DOHH2 (cell line): ENCODE data around the gene KRTAP12-3.

Experiments
- H3F3A ChIP-seq: fragments of 200-600 bp; sonication (generic), shearing (Covaris generic); 2 replicates; pipeline ENCODE4 v1.6.0; 2016; ENCODE audit warnings: antibody characterized with exemption, mild to moderate bottlenecking; ENCODE audit not compliant: control insufficient read depth, insufficient read depth
- H3K27ac ChIP-seq: fragments of 200-600 bp; sonication (generic); 2 replicates; pipeline ENCODE4 v1.5.1; 2014; ENCODE audit warnings: low read depth, mild to moderate bottlenecking, low read length, moderate library complexity
- H3K27me3 ChIP-seq: fragments of 200-600 bp; sonication (generic); 2 replicates; pipeline ENCODE4 v1.6.1; 2014; ENCODE audit warnings: mild to moderate bottlenecking, low read length, mixed read lengths; ENCODE audit not compliant: control insufficient read depth
- H3K36me3 ChIP-seq: fragments of 200-600 bp; sonication (generic); 2 replicates; pipeline ENCODE4 v1.6.1; 2014; ENCODE audit warnings: mild to moderate bottlenecking, low read length, moderate library complexity, mixed read lengths; ENCODE audit not compliant: control insufficient read depth
- H3K4me1 ChIP-seq: fragments of 200-600 bp; sonication (generic); 2 replicates; pipeline ENCODE4 v1.6.1; 2014; ENCODE audit warnings: mild to moderate bottlenecking, low read length, mixed read lengths; ENCODE audit not compliant: control insufficient read depth
- H3K4me2 ChIP-seq: fragments of 200-600 bp; sonication (generic); 2 replicates; pipeline ENCODE4 v1.6.0; 2014; ENCODE audit warnings: mild to moderate bottlenecking, low read length, moderate library complexity
- H3K4me3 ChIP-seq: fragments of 200-600 bp; sonication (generic); 2 replicates; pipeline ENCODE4 v1.5.1; 2014; ENCODE audit warnings: mild to moderate bottlenecking, low read length, mixed read lengths
- H3K79me2 ChIP-seq: fragments of 200-600 bp; sonication (generic); 2 replicates; pipeline ENCODE4 v1.6.1; 2014; ENCODE audit warnings: mild to moderate bottlenecking, low read length, mixed read lengths; ENCODE audit not compliant: control insufficient read depth
- H3K9me2 ChIP-seq: fragments of 200-600 bp; sonication (generic); replicated peaks from 2 replicates; pipeline ENCODE4 v1.6.1; 2014; ENCODE audit warnings: mild to moderate bottlenecking, low read length, mixed read lengths; ENCODE audit not compliant: control insufficient read depth
- H3K9me3 ChIP-seq: fragments of 200-600 bp; sonication (generic); 2 replicates; pipeline ENCODE4 v1.6.1; 2014; ENCODE audit warnings: antibody characterized with exemption, low read length, mixed read lengths; ENCODE audit not compliant: control insufficient read depth, insufficient read depth
- H4K20me1 ChIP-seq: fragments of 200-600 bp; sonication (generic); 2 replicates; pipeline ENCODE4 v1.6.0; 2014; ENCODE audit warnings: low read depth, mild to moderate bottlenecking, antibody characterized with exemption, low read length, moderate library complexity; ENCODE audit not compliant: control insufficient read depth, insufficient read depth
- EZH2phosphoT487 ChIP-seq: fragments of 200-600 bp; sonication (generic); IDR thresholded peaks from 2 replicates; pipeline ENCODE4 v1.6.1; 2017; ENCODE audit warnings: borderline replicate concordance, mild to moderate bottlenecking, antibody characterized with exemption, low read length, moderate library complexity, mixed read lengths
- TF ChIP-seq, protein P1 (sequence below): fragments of 200-600 bp; sonication (generic); IDR thresholded peaks from one replicate; pipeline ENCODE4 v1.5.1; 2014; ENCODE audit warnings: antibody characterized with exemption, mild to moderate bottlenecking, low read depth, low read length; ENCODE audit not compliant: poor library complexity, severe bottlenecking

KRTAP12-3 gene

GRCh38 chr21:44666401-44667320, 8.9 kb downstream of the KRTAP12-3 start, which contains the start of gene KRTAP12-2:
TSS of gene KRTAP12-2 (minus strand) at chr21:44666927. CDS start at chr21:44666886, 41 bp downstream.
- TF ChIP-seq, protein P1, sequence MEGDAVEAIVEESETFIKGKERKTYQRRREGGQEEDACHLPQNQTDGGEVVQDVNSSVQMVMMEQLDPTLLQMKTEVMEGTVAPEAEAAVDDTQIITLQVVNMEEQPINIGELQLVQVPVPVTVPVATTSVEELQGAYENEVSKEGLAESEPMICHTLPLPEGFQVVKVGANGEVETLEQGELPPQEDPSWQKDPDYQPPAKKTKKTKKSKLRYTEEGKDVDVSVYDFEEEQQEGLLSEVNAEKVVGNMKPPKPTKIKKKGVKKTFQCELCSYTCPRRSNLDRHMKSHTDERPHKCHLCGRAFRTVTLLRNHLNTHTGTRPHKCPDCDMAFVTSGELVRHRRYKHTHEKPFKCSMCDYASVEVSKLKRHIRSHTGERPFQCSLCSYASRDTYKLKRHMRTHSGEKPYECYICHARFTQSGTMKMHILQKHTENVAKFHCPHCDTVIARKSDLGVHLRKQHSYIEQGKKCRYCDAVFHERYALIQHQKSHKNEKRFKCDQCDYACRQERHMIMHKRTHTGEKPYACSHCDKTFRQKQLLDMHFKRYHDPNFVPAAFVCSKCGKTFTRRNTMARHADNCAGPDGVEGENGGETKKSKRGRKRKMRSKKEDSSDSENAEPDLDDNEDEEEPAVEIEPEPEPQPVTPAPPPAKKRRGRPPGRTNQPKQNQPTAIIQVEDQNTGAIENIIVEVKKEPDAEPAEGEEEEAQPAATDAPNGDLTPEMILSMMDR: no peak
- TF ChIP-seq EZH2phosphoT487: no peak

DNA sequence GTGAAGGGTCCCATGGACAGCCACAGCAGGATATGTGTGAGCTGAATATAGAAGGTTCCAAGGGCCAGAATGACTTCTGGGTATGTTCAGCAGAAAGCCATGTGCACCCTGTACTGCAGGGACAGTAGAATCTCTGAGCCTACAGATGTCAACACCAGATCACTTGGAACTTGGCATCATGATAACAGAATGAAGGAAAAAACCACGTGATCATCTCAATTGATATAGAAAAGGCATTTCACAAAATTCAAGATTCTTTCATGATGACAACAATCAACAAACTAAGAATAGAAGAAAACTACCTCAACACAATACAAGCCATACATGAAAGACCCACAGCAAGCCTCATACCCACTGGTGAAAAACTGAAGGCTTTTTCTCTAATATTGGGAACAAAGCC, 9.9 kb downstream of the KRTAP12-3 start:
- Histone ChIP-seq H3K27me3 (no peaks in the 10 kb centered on the region), H4K20me1 (no peaks in the 10 kb centered on the region), H3K4me1 (no peaks in the 10 kb centered on the region), H3K36me3 (no peaks in the 10 kb centered on the region), H3K4me3 (no peak overlapping the region), H3F3A (no peaks in the 10 kb centered on the region), H3K27ac (no peak overlapping the region), H3K4me2 (no peak overlapping the region), H3K9me3 (peaks cover 2% of the 10 kb centered on the region; the same call in 1 of the 2 replicates), H3K9me2 (no peaks in the 10 kb centered on the region), H3K79me2 (no peaks in the 10 kb centered on the region)
- TF ChIP-seq EZH2phosphoT487: no peak
- TF ChIP-seq, protein P1: no peak

More at GRCh38 chr21:44666401-44667320, 8.9 kb downstream of the KRTAP12-3 start, which contains the start of gene KRTAP12-2:
- Histone ChIP-seq H3K4me2 (no peak within 1 kb of the TSS), H3F3A (no peaks in the 10 kb centered on the region), H3K9me3 (peaks cover 2% of the 10 kb centered on the region; the same call in 1 of the 2 replicates), H3K27me3 (no peaks in the 10 kb centered on the region), H3K79me2 (no peaks in the 10 kb centered on the region), H3K4me1 (no peaks in the 10 kb centered on the region), H3K27ac (no peak within 1 kb of the TSS), H4K20me1 (no peaks in the 10 kb centered on the region), H3K36me3 (no peaks in the 10 kb centered on the region), H3K4me3 (no peak within 1 kb of the TSS), H3K9me2 (no peaks in the 10 kb centered on the region)

DNA sequence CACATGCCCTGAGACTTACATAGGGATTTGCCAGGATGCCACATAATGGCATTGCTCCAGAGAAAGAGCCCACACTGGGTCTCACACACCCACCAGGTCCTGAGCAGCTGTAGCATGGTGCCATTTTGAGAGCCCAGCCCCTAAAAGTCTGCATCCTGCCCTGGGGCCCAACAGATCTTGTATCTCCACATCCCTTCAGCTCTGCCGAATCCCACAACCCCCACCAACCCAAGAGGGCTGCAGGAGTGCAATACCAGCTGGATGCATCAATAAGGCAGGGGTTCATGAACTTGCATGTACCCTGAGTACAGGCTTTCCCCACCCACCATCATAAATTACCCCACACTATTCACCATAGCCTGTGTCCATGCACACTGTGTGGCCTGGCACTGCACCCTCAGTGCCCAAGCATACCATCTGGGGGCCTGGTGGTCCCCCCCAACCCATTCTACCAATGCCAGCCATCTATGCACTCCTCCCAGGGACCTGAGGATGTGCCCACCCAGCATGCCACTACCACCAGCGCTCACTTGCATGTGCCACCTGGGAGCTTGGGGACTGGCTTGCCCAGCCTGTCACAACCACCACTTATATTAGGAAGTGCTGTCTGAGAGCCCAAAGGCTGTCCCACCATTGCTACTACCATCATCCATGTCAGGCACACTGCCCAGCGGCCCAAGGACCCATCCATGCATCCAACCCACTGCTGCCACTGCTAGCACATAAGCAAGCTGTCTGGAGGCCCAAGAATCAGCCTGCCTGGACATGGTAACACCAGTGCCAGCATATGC, 13.1 kb downstream of the KRTAP12-3 start:
- no peaks in the 10 kb centered on the region for H3K79me2 ChIP-seq
- H3K27ac ChIP-seq: no peak overlapping the region
- H3K9me3 ChIP-seq: peaks cover 2% of the 10 kb centered on the region; the same call in 1 of the 2 replicates
- no peak for TF ChIP-seq EZH2phosphoT487
- TF ChIP-seq, protein P1: no peak
- no peak overlapping the region for H3K4me2 ChIP-seq
- no peaks in the 10 kb centered on the region for H3K36me3 ChIP-seq
- no peaks in the 10 kb centered on the region for H3K9me2 ChIP-seq
- H3K4me1 ChIP-seq: no peaks in the 10 kb centered on the region
- H3F3A ChIP-seq: no peaks in the 10 kb centered on the region
- H3K27me3 ChIP-seq: no peaks in the 10 kb centered on the region
- H3K4me3 ChIP-seq: no peak overlapping the region
- no peaks in the 10 kb centered on the region for H4K20me1 ChIP-seq
